ENCODE measurements around the gene PGRMC2.

Gene PGRMC2

GRCh38 chr4:128241425-128241913 lies 46.1 kb downstream of the PGRMC2 start:
- peak; percentile 57 for DNase-seq
- no peak overlapping the region for H2AK5ac ChIP-seq (ENCODE audit: low read length)
- no peak overlapping the region for H3K4ac ChIP-seq (ENCODE audit: low read depth, low read length)
- H3K79me2 ChIP-seq (ENCODE audit: control insufficient read depth, insufficient read depth, low read length), result no peaks in the 10 kb centered on the region
- no peaks in the 10 kb centered on the region for H3K79me1 ChIP-seq (ENCODE audit: low read length)
- no peak overlapping the region for H3K23ac ChIP-seq (ENCODE audit: low read length)
- no peak overlapping the region for H4K5ac ChIP-seq (ENCODE audit: low read length)
- no peak overlapping the region for H3K4me2 ChIP-seq (ENCODE audit: low read length)
- no peak overlapping the region for H3K18ac ChIP-seq (ENCODE audit: low read length)
- no peak overlapping the region for H3K4me3 ChIP-seq (ENCODE audit: low read length)
- H3K4me1 ChIP-seq (ENCODE audit: control insufficient read depth, low read depth, low read length), result no peaks in the 10 kb centered on the region
- no peaks in the 10 kb centered on the region for H3K27me3 ChIP-seq (ENCODE audit: insufficient read depth, low read length, poor library complexity)
- H3K36me3 ChIP-seq (ENCODE audit: control insufficient read depth, insufficient read depth, low read length), result no peaks in the 10 kb centered on the region
- H2BK5ac ChIP-seq (ENCODE audit: low read length), result no peak overlapping the region
- no peak overlapping the region for H2BK15ac ChIP-seq (replicated peaks; ENCODE audit: low read depth)
- no CpG with 5 or more reads among the region's 3 CpGs for WGBS (ENCODE audit: extremely low coverage, insufficient coverage, low lambda C conversion rate)
- no peak overlapping the region for H3K56ac ChIP-seq (ENCODE audit: low read length)
- no peak overlapping the region for H2BK120ac ChIP-seq (ENCODE audit: low read depth, low read length)
- no peak overlapping the region for H3K9ac ChIP-seq (ENCODE audit: low read length)
- H4K8ac ChIP-seq (ENCODE audit: low read depth, low read length), result no peak overlapping the region
- H3K27ac ChIP-seq (ENCODE audit: low read depth, low read length), result no peak overlapping the region

GRCh38 chr4:128241019-128241418 lies 46.6 kb downstream of the PGRMC2 start:
- H3K4me1 ChIP-seq (ENCODE audit: control insufficient read depth, low read depth, low read length), result no peaks in the 10 kb centered on the region
- no peak overlapping the region for H4K8ac ChIP-seq (ENCODE audit: low read depth, low read length)
- H2BK15ac ChIP-seq (replicated peaks; ENCODE audit: low read depth), result no peak overlapping the region
- no peaks in the 10 kb centered on the region for H3K79me2 ChIP-seq (ENCODE audit: control insufficient read depth, insufficient read depth, low read length)
- no peak overlapping the region for H2BK5ac ChIP-seq (ENCODE audit: low read length)
- no peak overlapping the region for H2BK120ac ChIP-seq (ENCODE audit: low read depth, low read length)
- H3K36me3 ChIP-seq (ENCODE audit: control insufficient read depth, insufficient read depth, low read length), result no peaks in the 10 kb centered on the region
- no peak overlapping the region for H3K4me3 ChIP-seq (ENCODE audit: low read length)
- H4K5ac ChIP-seq (ENCODE audit: low read length), result no peak overlapping the region
- no peak overlapping the region for H3K23ac ChIP-seq (ENCODE audit: low read length)
- no peak overlapping the region for H2AK5ac ChIP-seq (ENCODE audit: low read length)
- H3K4me2 ChIP-seq (ENCODE audit: low read length), result no peak overlapping the region
- H3K56ac ChIP-seq (ENCODE audit: low read length), result no peak overlapping the region
- no peak overlapping the region for H3K18ac ChIP-seq (ENCODE audit: low read length)
- H3K27me3 ChIP-seq (ENCODE audit: insufficient read depth, low read length, poor library complexity), result no peaks in the 10 kb centered on the region
- H3K27ac ChIP-seq (ENCODE audit: low read depth, low read length), result no peak overlapping the region
- no CpG with 5 or more reads among the region's 3 CpGs for WGBS (ENCODE audit: extremely low coverage, insufficient coverage, low lambda C conversion rate)
- no peak overlapping the region for H3K9ac ChIP-seq (ENCODE audit: low read length)
- no peaks in the 10 kb centered on the region for H3K79me1 ChIP-seq (ENCODE audit: low read length)
- no peak for DNase-seq
- no peak overlapping the region for H3K4ac ChIP-seq (ENCODE audit: low read depth, low read length)

- H2BK15ac ChIP-seq (replicated peaks; ENCODE audit: low read depth), result no peak overlapping the region
- no CpG with 5 or more reads among the region's 3 CpGs for WGBS (ENCODE audit: extremely low coverage, insufficient coverage, low lambda C conversion rate)
- H3K4me1 ChIP-seq (ENCODE audit: control insufficient read depth, low read depth, low read length), result no peaks in the 10 kb centered on the region
- H3K79me2 ChIP-seq (ENCODE audit: control insufficient read depth, insufficient read depth, low read length), result no peaks in the 10 kb centered on the region
- H3K56ac ChIP-seq (ENCODE audit: low read length), result no peak overlapping the region
- DNase-seq, result no peak
- H4K5ac ChIP-seq (ENCODE audit: low read length), result no peak overlapping the region
- H3K23ac ChIP-seq (ENCODE audit: low read length), result no peak overlapping the region
- H2BK5ac ChIP-seq (ENCODE audit: low read length), result no peak overlapping the region
- H4K8ac ChIP-seq (ENCODE audit: low read depth, low read length), result no peak overlapping the region
- no peak overlapping the region for H3K9ac ChIP-seq (ENCODE audit: low read length)
- H3K27me3 ChIP-seq (ENCODE audit: insufficient read depth, low read length, poor library complexity), result no peaks in the 10 kb centered on the region
- H2AK5ac ChIP-seq (ENCODE audit: low read length), result no peak overlapping the region
- H3K4me3 ChIP-seq (ENCODE audit: low read length), result no peak overlapping the region
- H3K36me3 ChIP-seq (ENCODE audit: control insufficient read depth, insufficient read depth, low read length), result no peaks in the 10 kb centered on the region
- no peak overlapping the region for H3K4ac ChIP-seq (ENCODE audit: low read depth, low read length)
- no peak overlapping the region for H3K4me2 ChIP-seq (ENCODE audit: low read length)
- no peak overlapping the region for H3K27ac ChIP-seq (ENCODE audit: low read depth, low read length)
- no peak overlapping the region for H2BK120ac ChIP-seq (ENCODE audit: low read depth, low read length)
- no peaks in the 10 kb centered on the region for H3K79me1 ChIP-seq (ENCODE audit: low read length)
- H3K18ac ChIP-seq (ENCODE audit: low read length), result no peak overlapping the region
Observed at GRCh38 chr4:128234836-128235235, 52.8 kb downstream of the PGRMC2 start.

- Histone ChIP-seq H3K56ac (ENCODE audit: low read length) (no peak overlapping the region), H2AK5ac (ENCODE audit: low read length) (no peak overlapping the region), H2BK15ac (replicated peaks; ENCODE audit: low read depth) (no peak overlapping the region), H2BK120ac (ENCODE audit: low read depth, low read length) (no peak overlapping the region), H3K4me1 (ENCODE audit: control insufficient read depth, low read depth, low read length) (no peaks in the 10 kb centered on the region), H3K4ac (ENCODE audit: low read depth, low read length) (no peak overlapping the region), H3K4me3 (ENCODE audit: low read length) (no peak overlapping the region), H2BK5ac (ENCODE audit: low read length) (no peak overlapping the region), H3K36me3 (ENCODE audit: control insufficient read depth, insufficient read depth, low read length) (no peaks in the 10 kb centered on the region), H3K4me2 (ENCODE audit: low read length) (no peak overlapping the region), H3K9ac (ENCODE audit: low read length) (no peak overlapping the region), H3K23ac (ENCODE audit: low read length) (no peak overlapping the region), H4K5ac (ENCODE audit: low read length) (no peak overlapping the region), H3K27me3 (ENCODE audit: insufficient read depth, low read length, poor library complexity) (no peaks in the 10 kb centered on the region), H3K27ac (ENCODE audit: low read depth, low read length) (no peak overlapping the region), H3K18ac (ENCODE audit: low read length) (no peak overlapping the region), H4K8ac (ENCODE audit: low read depth, low read length) (no peak overlapping the region), H3K79me1 (ENCODE audit: low read length) (no peaks in the 10 kb centered on the region), H3K79me2 (ENCODE audit: control insufficient read depth, insufficient read depth, low read length) (no peaks in the 10 kb centered on the region)
- whole genome bisulfite sequencing (ENCODE audit: extremely low coverage, insufficient coverage, low lambda C conversion rate), result no CpG with 5 or more reads among the region's 3 CpGs
- no peak for DNase-seq
Observed at GRCh38 chr4:128232719-128233118, 54.9 kb downstream of the PGRMC2 start.

- no peak overlapping the region for H3K9ac ChIP-seq (ENCODE audit: low read length)
- no peak overlapping the region for H2BK5ac ChIP-seq (ENCODE audit: low read length)
- H3K27me3 ChIP-seq (ENCODE audit: insufficient read depth, low read length, poor library complexity), result no peaks in the 10 kb centered on the region
- H3K56ac ChIP-seq (ENCODE audit: low read length), result no peak overlapping the region
- no peaks in the 10 kb centered on the region for H3K36me3 ChIP-seq (ENCODE audit: control insufficient read depth, insufficient read depth, low read length)
- H3K23ac ChIP-seq (ENCODE audit: low read length), result no peak overlapping the region
- no peak overlapping the region for H2AK5ac ChIP-seq (ENCODE audit: low read length)
- no peak overlapping the region for H3K27ac ChIP-seq (ENCODE audit: low read depth, low read length)
- H4K5ac ChIP-seq (ENCODE audit: low read length), result no peak overlapping the region
- no peaks in the 10 kb centered on the region for H3K79me1 ChIP-seq (ENCODE audit: low read length)
- H3K79me2 ChIP-seq (ENCODE audit: control insufficient read depth, insufficient read depth, low read length), result no peaks in the 10 kb centered on the region
- H3K4me2 ChIP-seq (ENCODE audit: low read length), result no peak overlapping the region
- H3K4me3 ChIP-seq (ENCODE audit: low read length), result no peak overlapping the region
- no peak overlapping the region for H2BK15ac ChIP-seq (replicated peaks; ENCODE audit: low read depth)
- no peak overlapping the region for H3K4ac ChIP-seq (ENCODE audit: low read depth, low read length)
- H3K18ac ChIP-seq (ENCODE audit: low read length), result no peak overlapping the region
- no peak for DNase-seq
- no CpG with 5 or more reads among the region's 6 CpGs for WGBS (ENCODE audit: extremely low coverage, insufficient coverage, low lambda C conversion rate)
- H2BK120ac ChIP-seq (ENCODE audit: low read depth, low read length), result no peak overlapping the region
- H3K4me1 ChIP-seq (ENCODE audit: control insufficient read depth, low read depth, low read length), result no peaks in the 10 kb centered on the region
- no peak overlapping the region for H4K8ac ChIP-seq (ENCODE audit: low read depth, low read length)
Observed at GRCh38 chr4:128228845-128229795, 58.5 kb downstream of the PGRMC2 start.
